Panc1 (cell line): ENCODE measurements around the gene DGCR8.

ENCODE experiments used
- POLR2AphosphoS5 ChIP-seq: IDR thresholded peaks from 2 replicates; pipeline ENCODE4 v1.6.1; 2012; ENCODE audit warnings: mild to moderate bottlenecking, low read depth, low read length, moderate library complexity
- SIN3A ChIP-seq: IDR thresholded peaks from 2 replicates; pipeline ENCODE4 v1.6.1; 2012; ENCODE audit warnings: low read depth, mild to moderate bottlenecking, low read length, moderate library complexity, borderline replicate concordance; ENCODE audit not compliant: insufficient read depth
- TCF7L2 ChIP-seq: IDR thresholded peaks from 2 replicates; pipeline ENCODE4 v1.6.1; 2011; ENCODE audit warnings: mild to moderate bottlenecking, low read depth, low read length, inconsistent platforms
- TF ChIP-seq, protein P1 (sequence below): fragments of 450-650 bp; IDR thresholded peaks from 2 replicates; pipeline ENCODE4 v1.5.1; 2017; ENCODE audit warnings: mild to moderate bottlenecking
- TF ChIP-seq, protein P2 (sequence below), 2 experiments: IDR thresholded peaks; 2 replicates each; pipeline ENCODE4 v1.6.1; 2011 to 2012; ENCODE audit warnings: low read depth in 2 of 2, control low read depth in 1 of 2, low read length in 1 of 2, mild to moderate bottlenecking in 1 of 2, moderate library complexity in 1 of 2; ENCODE audit not compliant: insufficient read depth in 1 of 2

DNA sequence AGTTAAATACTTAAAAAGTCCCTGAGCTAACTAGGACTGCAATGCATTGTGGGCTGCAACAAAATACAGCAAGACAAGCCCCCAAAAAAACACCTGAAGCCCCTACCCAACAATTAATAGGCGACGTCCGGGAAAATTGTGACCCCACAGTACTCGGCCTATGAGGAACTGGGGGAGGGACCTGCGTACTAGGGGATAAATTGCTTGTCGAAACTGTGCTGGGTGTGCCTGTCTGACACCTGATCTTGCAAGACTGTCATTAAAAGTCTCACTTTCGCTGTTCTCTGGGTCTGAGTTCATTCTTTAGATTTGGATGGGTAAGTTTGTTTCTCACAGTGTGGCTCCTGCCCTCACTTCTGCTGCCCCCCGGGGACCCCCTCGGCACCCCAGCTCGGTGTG is 44.0 kb upstream of the DGCR8 start:
- TF ChIP-seq, protein P1, sequence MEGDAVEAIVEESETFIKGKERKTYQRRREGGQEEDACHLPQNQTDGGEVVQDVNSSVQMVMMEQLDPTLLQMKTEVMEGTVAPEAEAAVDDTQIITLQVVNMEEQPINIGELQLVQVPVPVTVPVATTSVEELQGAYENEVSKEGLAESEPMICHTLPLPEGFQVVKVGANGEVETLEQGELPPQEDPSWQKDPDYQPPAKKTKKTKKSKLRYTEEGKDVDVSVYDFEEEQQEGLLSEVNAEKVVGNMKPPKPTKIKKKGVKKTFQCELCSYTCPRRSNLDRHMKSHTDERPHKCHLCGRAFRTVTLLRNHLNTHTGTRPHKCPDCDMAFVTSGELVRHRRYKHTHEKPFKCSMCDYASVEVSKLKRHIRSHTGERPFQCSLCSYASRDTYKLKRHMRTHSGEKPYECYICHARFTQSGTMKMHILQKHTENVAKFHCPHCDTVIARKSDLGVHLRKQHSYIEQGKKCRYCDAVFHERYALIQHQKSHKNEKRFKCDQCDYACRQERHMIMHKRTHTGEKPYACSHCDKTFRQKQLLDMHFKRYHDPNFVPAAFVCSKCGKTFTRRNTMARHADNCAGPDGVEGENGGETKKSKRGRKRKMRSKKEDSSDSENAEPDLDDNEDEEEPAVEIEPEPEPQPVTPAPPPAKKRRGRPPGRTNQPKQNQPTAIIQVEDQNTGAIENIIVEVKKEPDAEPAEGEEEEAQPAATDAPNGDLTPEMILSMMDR, result no peak
- TF ChIP-seq, protein P2, sequence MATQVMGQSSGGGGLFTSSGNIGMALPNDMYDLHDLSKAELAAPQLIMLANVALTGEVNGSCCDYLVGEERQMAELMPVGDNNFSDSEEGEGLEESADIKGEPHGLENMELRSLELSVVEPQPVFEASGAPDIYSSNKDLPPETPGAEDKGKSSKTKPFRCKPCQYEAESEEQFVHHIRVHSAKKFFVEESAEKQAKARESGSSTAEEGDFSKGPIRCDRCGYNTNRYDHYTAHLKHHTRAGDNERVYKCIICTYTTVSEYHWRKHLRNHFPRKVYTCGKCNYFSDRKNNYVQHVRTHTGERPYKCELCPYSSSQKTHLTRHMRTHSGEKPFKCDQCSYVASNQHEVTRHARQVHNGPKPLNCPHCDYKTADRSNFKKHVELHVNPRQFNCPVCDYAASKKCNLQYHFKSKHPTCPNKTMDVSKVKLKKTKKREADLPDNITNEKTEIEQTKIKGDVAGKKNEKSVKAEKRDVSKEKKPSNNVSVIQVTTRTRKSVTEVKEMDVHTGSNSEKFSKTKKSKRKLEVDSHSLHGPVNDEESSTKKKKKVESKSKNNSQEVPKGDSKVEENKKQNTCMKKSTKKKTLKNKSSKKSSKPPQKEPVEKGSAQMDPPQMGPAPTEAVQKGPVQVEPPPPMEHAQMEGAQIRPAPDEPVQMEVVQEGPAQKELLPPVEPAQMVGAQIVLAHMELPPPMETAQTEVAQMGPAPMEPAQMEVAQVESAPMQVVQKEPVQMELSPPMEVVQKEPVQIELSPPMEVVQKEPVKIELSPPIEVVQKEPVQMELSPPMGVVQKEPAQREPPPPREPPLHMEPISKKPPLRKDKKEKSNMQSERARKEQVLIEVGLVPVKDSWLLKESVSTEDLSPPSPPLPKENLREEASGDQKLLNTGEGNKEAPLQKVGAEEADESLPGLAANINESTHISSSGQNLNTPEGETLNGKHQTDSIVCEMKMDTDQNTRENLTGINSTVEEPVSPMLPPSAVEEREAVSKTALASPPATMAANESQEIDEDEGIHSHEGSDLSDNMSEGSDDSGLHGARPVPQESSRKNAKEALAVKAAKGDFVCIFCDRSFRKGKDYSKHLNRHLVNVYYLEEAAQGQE (IDR thresholded peaks at IDR 0.05; ENCODE audit: insufficient read depth in 1 of 2, low read depth in 2 of 2, low read length in 1 of 2), result no peak
- TF ChIP-seq POLR2AphosphoS5 (no peak), TCF7L2 (no peak), SIN3A (no peak)
